OCI-LY1 (cell line): Measurements from ENCODE around the gene FGFR2.

Source experiments
- H2AFZ ChIP-seq: fragments of 200-600 bp; sonication (generic), shearing (Covaris generic); 2 replicates; pipeline ENCODE4 v1.6.0; 2014; ENCODE audit warnings: antibody characterized with exemption, mild to moderate bottlenecking, low read length
- H3F3A ChIP-seq: fragments of 200-600 bp; sonication (generic), shearing (Covaris generic); 2 replicates; pipeline ENCODE4 v1.6.0; 2014; ENCODE audit warnings: mild to moderate bottlenecking, antibody characterized with exemption, low read length, moderate library complexity; ENCODE audit not compliant: insufficient read depth
- H3K27ac ChIP-seq: fragments of 200-600 bp; sonication (generic); 2 replicates; pipeline ENCODE4 v1.5.1; 2014; ENCODE audit warnings: low read length, mixed run types, mild to moderate bottlenecking, low read depth; ENCODE audit not compliant: poor library complexity, severe bottlenecking
- H3K27me3 ChIP-seq: fragments of 200-600 bp; sonication (generic); 2 replicates; pipeline ENCODE4 v1.6.0; 2014; ENCODE audit warnings: antibody characterized with exemption, mild to moderate bottlenecking, low read length, moderate library complexity; ENCODE audit not compliant: insufficient read depth
- H3K36me3 ChIP-seq: fragments of 200-600 bp; sonication (generic); 2 replicates; pipeline ENCODE4 v1.6.1; 2014; ENCODE audit warnings: mild to moderate bottlenecking, antibody characterized with exemption, low read length, moderate library complexity, mixed read lengths; ENCODE audit not compliant: insufficient read depth
- H3K4me1 ChIP-seq: fragments of 200-600 bp; sonication (generic); 2 replicates; pipeline ENCODE4 v1.5.1; 2014; ENCODE audit warnings: mild to moderate bottlenecking, low read length, moderate library complexity; ENCODE audit not compliant: insufficient read depth, severe bottlenecking
- H3K4me2 ChIP-seq: fragments of 200-600 bp; sonication (generic), shearing (Covaris generic); 2 replicates; pipeline ENCODE4 v1.6.1; 2014; ENCODE audit warnings: low read length
- H3K4me3 ChIP-seq: fragments of 200-600 bp; sonication (generic); 2 replicates; pipeline ENCODE4 v1.5.1; 2014; ENCODE audit warnings: low read length, low read depth, mild to moderate bottlenecking, mixed read lengths; ENCODE audit not compliant: poor library complexity, severe bottlenecking
- H3K79me2 ChIP-seq: fragments of 200-600 bp; shearing (Covaris generic); 2 replicates; pipeline ENCODE4 v1.6.1; 2016; ENCODE audit warnings: mixed run types, low read length, mixed read lengths; ENCODE audit not compliant: insufficient read depth
- H3K9ac ChIP-seq: fragments of 200-600 bp; sonication (generic), shearing (Covaris generic); 2 replicates; pipeline ENCODE4 v1.6.1; 2014; ENCODE audit warnings: mild to moderate bottlenecking, low read length, mixed read lengths
- H3K9me2 ChIP-seq: fragments of 200-600 bp; sonication (generic), shearing (Covaris generic); 2 replicates; pipeline ENCODE4 v1.6.1; 2014; ENCODE audit warnings: low read depth, mild to moderate bottlenecking, low read length, mixed read lengths
- H3K9me3 ChIP-seq: fragments of 200-600 bp; shearing (Covaris generic); 2 replicates; pipeline ENCODE4 v1.6.1; 2014; ENCODE audit warnings: low read length, mixed read lengths
- H4K20me1 ChIP-seq: fragments of 200-600 bp; sonication (generic), shearing (Covaris generic); 2 replicates; pipeline ENCODE4 v1.6.0; 2016; ENCODE audit warnings: mild to moderate bottlenecking, low read length; ENCODE audit not compliant: insufficient read depth
- EZH2 ChIP-seq: fragments of 200-600 bp; sonication (generic), shearing (Covaris generic); IDR thresholded peaks from 2 replicates; pipeline ENCODE4 v1.8.0; 2017; ENCODE audit warnings: borderline replicate concordance, mixed run types, mild to moderate bottlenecking, antibody characterized with exemption, low read length, moderate library complexity, mixed read lengths
- TF ChIP-seq, protein P1 (sequence below): fragments of 200-600 bp; sonication (generic), shearing (Covaris generic); IDR thresholded peaks from 2 replicates; pipeline ENCODE4 v1.5.1; 2017; ENCODE audit warnings: mild to moderate bottlenecking, antibody characterized with exemption, low read length, moderate library complexity, mixed read lengths

FGFR2 gene

DNA sequence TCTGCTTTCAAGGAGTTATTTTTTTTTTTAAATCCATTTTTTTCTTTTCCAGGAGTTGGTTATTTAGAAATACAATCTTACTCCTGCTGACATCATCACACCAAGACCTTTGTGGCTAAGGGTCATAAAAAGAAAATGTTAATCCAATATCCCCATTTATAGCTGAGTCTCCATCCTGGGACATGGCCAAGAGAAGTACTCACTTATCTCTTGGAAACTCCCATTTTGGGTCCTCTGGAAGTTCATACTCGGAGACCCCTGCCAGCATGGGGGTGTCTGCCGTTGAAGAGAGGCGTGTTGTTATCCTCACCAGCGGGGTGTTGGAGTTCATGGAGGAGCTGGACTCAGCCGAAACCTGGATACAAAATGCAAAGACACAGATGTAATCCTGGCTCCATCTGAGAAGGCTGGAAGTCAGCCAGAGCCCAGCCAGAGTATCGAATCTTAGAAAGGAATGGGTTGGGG is 94.6 kb downstream of the FGFR2 start:
- no peak overlapping the region for H2AFZ ChIP-seq
- H3K27me3 ChIP-seq, result no peaks in the 10 kb centered on the region; the same call in 1 of the 2 replicates
- H3K9me2 ChIP-seq, result no peaks in the 10 kb centered on the region
- no peaks in the 10 kb centered on the region for H3F3A ChIP-seq
- no peaks in the 10 kb centered on the region for H4K20me1 ChIP-seq
- H3K9me3 ChIP-seq, result no peaks in the 10 kb centered on the region
- H3K4me2 ChIP-seq, result no peak overlapping the region
- no peak overlapping the region for H3K9ac ChIP-seq
- H3K79me2 ChIP-seq, result no peaks in the 10 kb centered on the region
- H3K4me3 ChIP-seq, result no peak overlapping the region
- TF ChIP-seq, protein P1, sequence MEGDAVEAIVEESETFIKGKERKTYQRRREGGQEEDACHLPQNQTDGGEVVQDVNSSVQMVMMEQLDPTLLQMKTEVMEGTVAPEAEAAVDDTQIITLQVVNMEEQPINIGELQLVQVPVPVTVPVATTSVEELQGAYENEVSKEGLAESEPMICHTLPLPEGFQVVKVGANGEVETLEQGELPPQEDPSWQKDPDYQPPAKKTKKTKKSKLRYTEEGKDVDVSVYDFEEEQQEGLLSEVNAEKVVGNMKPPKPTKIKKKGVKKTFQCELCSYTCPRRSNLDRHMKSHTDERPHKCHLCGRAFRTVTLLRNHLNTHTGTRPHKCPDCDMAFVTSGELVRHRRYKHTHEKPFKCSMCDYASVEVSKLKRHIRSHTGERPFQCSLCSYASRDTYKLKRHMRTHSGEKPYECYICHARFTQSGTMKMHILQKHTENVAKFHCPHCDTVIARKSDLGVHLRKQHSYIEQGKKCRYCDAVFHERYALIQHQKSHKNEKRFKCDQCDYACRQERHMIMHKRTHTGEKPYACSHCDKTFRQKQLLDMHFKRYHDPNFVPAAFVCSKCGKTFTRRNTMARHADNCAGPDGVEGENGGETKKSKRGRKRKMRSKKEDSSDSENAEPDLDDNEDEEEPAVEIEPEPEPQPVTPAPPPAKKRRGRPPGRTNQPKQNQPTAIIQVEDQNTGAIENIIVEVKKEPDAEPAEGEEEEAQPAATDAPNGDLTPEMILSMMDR, result no peak
- TF ChIP-seq EZH2, result no peak
- H3K36me3 ChIP-seq, result no peaks in the 10 kb centered on the region; the same call in 1 of the 2 replicates
- H3K27ac ChIP-seq, result no peak overlapping the region
- H3K4me1 ChIP-seq, result no peaks in the 10 kb centered on the region

DNA sequence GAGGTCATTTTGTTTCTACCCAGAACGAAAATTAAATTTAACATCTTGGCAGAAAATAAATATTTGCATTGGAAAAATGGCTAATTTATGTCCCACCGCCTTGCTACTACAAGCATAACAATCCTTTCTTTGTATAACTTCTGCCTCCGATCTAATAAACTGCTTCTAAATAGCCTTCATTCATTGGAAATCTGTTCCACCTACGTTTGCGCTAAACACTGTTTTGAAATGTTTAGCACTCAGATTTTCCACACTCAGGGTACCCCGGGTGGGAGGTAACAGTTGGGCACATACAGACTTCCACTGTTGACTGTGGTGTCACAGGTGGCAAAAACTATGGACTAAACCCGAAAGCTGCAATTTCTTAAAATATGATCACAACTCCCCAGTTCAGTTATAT is 96.4 kb downstream of the FGFR2 start:
- TF ChIP-seq EZH2, result no peak
- TF ChIP-seq, protein P1, result no peak
- H3K27me3 ChIP-seq, result no peaks in the 10 kb centered on the region; the same call in 1 of the 2 replicates
- H3K9me2 ChIP-seq, result no peaks in the 10 kb centered on the region
- H3K79me2 ChIP-seq, result no peaks in the 10 kb centered on the region
- H3K4me2 ChIP-seq, result no peak overlapping the region
- no peaks in the 10 kb centered on the region for H3F3A ChIP-seq
- no peak overlapping the region for H2AFZ ChIP-seq
- no peak overlapping the region for H3K4me3 ChIP-seq
- no peaks in the 10 kb centered on the region for H3K9me3 ChIP-seq
- H3K9ac ChIP-seq, result no peak overlapping the region
- H3K36me3 ChIP-seq, result no peaks in the 10 kb centered on the region
- no peaks in the 10 kb centered on the region for H3K4me1 ChIP-seq
- H4K20me1 ChIP-seq, result no peaks in the 10 kb centered on the region
- H3K27ac ChIP-seq, result no peak overlapping the region

DNA sequence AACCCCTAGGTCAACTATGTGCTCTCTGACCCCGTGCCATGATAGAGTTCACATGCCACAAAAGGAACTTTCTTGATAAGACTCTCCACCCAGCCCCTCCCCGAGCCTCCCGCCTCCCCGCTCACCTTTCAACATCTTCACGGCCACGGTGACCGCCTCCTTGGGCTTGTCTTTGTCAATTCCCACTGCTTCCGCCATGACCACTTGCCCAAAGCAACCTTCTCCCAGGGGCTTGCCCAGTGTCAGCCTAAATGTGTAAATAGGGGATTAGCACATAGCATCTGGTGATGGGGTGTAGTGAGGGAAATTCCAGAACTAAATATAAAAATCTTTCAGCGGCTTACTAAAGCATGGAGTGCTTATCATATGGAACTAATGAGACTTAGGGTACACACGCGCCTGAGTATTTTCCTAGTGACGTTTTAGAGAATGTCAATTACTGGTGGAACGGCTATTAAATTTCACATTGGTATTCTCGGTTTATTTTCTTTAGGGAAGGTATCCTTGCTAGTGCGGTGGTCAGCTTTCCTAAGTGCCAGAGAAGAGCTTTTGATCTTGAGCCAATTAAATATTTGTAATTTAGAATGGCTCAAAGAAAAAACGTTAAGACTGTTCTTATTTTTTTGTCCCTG is 97.4 kb downstream of the FGFR2 start:
- Histone ChIP-seq H3K27me3 (no peaks in the 10 kb centered on the region; the same call in 1 of the 2 replicates), H3K9ac (no peak overlapping the region), H4K20me1 (no peaks in the 10 kb centered on the region), H3K4me3 (no peak overlapping the region), H3K4me2 (no peak overlapping the region), H2AFZ (no peak overlapping the region), H3K36me3 (no peaks in the 10 kb centered on the region), H3K9me3 (no peaks in the 10 kb centered on the region), H3K27ac (no peak overlapping the region), H3K9me2 (no peaks in the 10 kb centered on the region), H3K4me1 (no peaks in the 10 kb centered on the region), H3K79me2 (no peaks in the 10 kb centered on the region), H3F3A (no peaks in the 10 kb centered on the region)
- TF ChIP-seq, protein P1, result no peak
- no peak for TF ChIP-seq EZH2
